Mucosa of rectum (tissue), 2 donors: Measurements from ENCODE around the gene LRPPRC.
A peak's percentile ranks its signal among the peaks of the same experiment; 100 is the strongest.
"Not testable (repeated sequence)": the region's sequence is repeated elsewhere in the genome, so short reads cannot be mapped to it uniquely, and the experiment has no call there.

Experiments
- H3K27ac ChIP-seq, 2 donors: one replicate each; pipeline ENCODE4 v1.7.0; 2013; ENCODE audit warnings: inconsistent platforms in 2 of 2, low read depth in 2 of 2, low read length in 2 of 2
- H3K27me3 ChIP-seq, 2 donors: one replicate each; pipeline ENCODE4 v1.7.0; 2013; ENCODE audit warnings: low read length in 2 of 2; ENCODE audit not compliant: control insufficient read depth in 2 of 2, insufficient read depth in 2 of 2
- H3K36me3 ChIP-seq, 2 donors: one replicate each; pipeline ENCODE4 v1.7.0; 2013; ENCODE audit warnings: low read length in 2 of 2; ENCODE audit not compliant: control insufficient read depth in 2 of 2, insufficient read depth in 2 of 2
- H3K4me1 ChIP-seq, 2 donors: one replicate each; pipeline ENCODE4 v1.7.0; 2013; ENCODE audit warnings: low read length in 2 of 2, mild to moderate bottlenecking in 1 of 2; ENCODE audit not compliant: control insufficient read depth in 2 of 2, insufficient read depth in 2 of 2
- H3K4me3 ChIP-seq, 2 donors: one replicate each; pipeline ENCODE4 v1.7.0; 2013; ENCODE audit warnings: low read length in 2 of 2
- H3K9ac ChIP-seq, 2 donors: one replicate each; pipeline ENCODE4 v1.7.0; 2013; ENCODE audit warnings: low read length in 2 of 2, low read depth in 1 of 2, mild to moderate bottlenecking in 1 of 2
- H3K9me3 ChIP-seq, 2 donors: one replicate each; pipeline ENCODE4 v1.7.0; 2013; ENCODE audit warnings: low read length in 2 of 2; ENCODE audit not compliant: control insufficient read depth in 2 of 2
- donor health status: healthy.
- donor health status: Normal muscosa, but diverticular disease.

The LRPPRC gene

DNA sequence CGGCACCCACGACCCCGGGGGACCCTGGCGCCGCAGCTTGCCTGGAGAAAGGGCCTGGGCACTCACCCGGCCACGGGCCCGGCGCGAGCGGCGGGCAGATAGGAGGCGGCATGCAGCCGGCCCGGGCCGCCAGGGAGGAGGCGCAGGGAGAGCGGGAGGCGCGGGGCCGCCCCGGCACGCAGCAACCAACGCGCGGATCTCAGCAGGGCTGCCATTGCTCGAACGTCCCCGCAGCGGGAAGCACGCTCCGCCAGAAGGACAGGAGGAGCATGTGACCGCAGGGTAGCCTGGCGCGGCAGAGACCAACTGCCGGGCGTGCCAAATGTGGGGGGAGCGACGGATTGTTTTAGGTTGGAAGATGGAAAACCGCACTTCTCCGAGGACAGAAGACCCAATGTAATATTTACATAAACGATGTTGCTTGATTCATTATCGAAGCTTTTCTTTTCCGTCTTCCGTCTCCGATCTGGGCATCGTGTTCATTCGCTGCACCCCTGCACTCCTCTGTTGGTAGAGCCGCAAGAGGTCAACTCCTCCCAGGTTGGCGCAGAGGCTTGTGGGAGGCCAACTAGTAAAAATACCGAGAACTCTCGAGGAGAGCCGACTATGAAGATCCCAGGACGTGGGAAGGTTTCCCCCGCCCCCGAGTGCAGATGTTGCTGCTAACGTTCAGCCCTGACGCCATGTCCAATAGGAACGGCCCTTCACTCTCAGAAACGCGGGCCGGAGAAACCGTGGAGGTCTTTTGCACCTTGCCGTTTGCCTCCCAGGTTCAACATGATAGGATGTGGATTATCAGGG lies at the start of gene LRPPRC:
TSS of gene LRPPRC (minus strand) at position 257 of the 801 bp plus-strand sequence. CDS start at position 215, 42 bp downstream.
- peaks cover 12 to 14% of the 10 kb centered on the region in 2 donors for H3K36me3 ChIP-seq
- no peaks in the 10 kb centered on the region for H3K9me3 ChIP-seq
- peaks cover 0 to 1% of the 10 kb centered on the region in 2 donors for H3K27me3 ChIP-seq

DNA sequence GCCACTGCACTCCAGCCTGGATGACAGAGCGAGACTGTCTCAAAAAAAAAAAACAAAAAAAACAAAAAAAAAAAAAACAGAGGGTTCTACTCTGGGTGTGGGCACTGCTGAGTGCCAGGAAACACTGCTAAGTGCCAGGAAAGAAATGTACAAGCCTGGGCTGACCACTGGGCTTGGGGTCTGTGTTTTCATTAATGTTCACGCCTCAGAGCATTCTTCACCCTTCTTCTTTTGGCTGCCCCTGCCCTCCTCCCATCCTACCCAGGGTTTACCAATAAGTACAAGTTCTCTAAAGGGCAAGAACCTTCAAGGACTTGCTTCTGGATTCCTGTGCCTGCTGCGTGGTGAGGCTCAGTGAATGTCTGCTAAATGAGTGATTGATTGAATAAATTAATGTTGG lies 49.3 kb upstream of the LRPPRC start:
- H3K9me3 ChIP-seq, result no peaks in the 10 kb centered on the region
- no peak overlapping the region for H3K9ac ChIP-seq
- H3K4me1 ChIP-seq, result peaks cover 0 to 3% of the 10 kb centered on the region in 2 donors
- no peak overlapping the region for H3K27ac ChIP-seq
- no peaks in the 10 kb centered on the region for H3K27me3 ChIP-seq
- no peak overlapping the region for H3K4me3 ChIP-seq
- H3K36me3 ChIP-seq, result no peaks in the 10 kb centered on the region

More for the DNA sequence above, at the start of gene LRPPRC:
- Histone ChIP-seq H3K9ac (peak within 1 kb of the TSS; percentile 85 to 86), H3K4me1 (peaks cover 0 to 12% of the 10 kb centered on the region in 2 donors), H3K4me3 (peak within 1 kb of the TSS; percentile 80 to 97), H3K27ac (peak within 1 kb of the TSS; percentile 71 to 72)

DNA sequence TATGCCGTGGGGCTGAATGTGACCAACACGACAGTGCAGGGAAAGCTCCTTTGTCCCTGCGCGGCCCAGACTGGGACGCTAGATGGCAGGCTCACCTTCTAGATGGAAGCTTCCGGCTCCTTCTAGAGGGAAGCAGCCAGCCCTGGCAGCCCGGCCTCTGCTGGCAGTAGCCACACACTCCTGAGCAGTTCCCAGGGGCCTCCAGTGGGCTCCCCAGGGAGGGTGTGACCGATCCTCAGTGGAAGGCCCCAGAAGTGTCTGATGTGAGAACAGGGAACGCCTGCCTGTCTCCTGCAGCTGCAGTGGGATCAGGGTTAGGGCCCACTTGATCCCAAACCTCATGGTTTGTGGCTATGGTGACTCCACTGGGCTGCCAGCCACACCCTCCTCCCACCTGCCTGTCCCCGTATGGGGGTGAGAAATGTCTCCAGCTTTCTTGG lies 48.5 kb upstream of the LRPPRC start:
- no peaks in the 10 kb centered on the region for H3K9me3 ChIP-seq
- no peaks in the 10 kb centered on the region for H3K27me3 ChIP-seq
- no peaks in the 10 kb centered on the region for H3K36me3 ChIP-seq
- no peak overlapping the region for H3K4me3 ChIP-seq
- H3K9ac ChIP-seq, result peak overlapping the region in 1 of 2 donors; percentile 58
- H3K4me1 ChIP-seq, result peaks cover 0 to 3% of the 10 kb centered on the region in 2 donors
- H3K27ac ChIP-seq, result no peak overlapping the region

DNA sequence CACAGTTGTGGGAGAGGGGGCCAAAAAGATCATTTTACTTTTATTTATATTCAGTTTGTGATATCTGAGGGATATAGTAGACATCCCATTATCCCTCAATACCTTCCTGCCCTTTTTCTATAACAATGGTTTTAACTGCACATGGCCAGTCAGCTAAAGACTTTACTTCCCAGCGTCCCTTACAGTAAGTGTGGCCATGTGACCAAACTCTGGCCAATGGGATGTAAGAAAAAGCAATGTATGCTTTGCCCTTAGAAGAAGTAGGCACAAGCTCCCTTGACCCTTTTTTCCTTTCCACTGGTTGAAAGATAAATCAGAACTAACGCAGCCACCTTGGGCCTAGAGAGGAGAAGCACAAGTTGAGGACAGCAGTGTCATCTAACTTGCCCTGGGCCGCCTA lies 44.6 kb upstream of the LRPPRC start:
- Histone ChIP-seq H3K9me3 (no peaks in the 10 kb centered on the region), H3K27me3 (no peaks in the 10 kb centered on the region), H3K9ac (no peak overlapping the region), H3K4me1 (peaks cover 0 to 3% of the 10 kb centered on the region in 2 donors), H3K36me3 (no peaks in the 10 kb centered on the region), H3K27ac (no peak overlapping the region), H3K4me3 (no peak overlapping the region)

DNA sequence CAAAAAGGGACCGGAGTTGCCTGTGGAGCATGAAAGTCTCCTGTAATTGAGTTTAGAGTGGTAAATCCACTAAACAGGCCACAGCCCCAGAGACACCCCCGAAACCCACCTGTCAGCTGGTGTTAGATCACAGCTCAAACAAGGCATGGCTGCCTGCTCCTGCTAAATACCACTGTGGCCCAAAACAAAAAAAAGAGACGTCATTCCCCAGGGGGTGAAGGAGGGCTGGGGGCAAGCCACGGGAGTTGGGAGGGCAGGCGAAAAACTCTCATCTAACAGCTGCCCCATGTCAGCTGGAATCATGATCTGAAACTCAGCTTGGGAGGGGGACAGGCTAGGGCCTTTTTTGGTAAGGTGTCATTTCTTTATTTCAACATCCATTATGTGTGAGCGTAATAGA lies 42.5 kb upstream of the LRPPRC start:
- H3K9me3 ChIP-seq, result no peaks in the 10 kb centered on the region
- H3K36me3 ChIP-seq, result no peaks in the 10 kb centered on the region
- no peaks in the 10 kb centered on the region for H3K4me1 ChIP-seq
- H3K27ac ChIP-seq, result no peak overlapping the region
- H3K9ac ChIP-seq, result no peak overlapping the region
- H3K4me3 ChIP-seq, result no peak overlapping the region
- H3K27me3 ChIP-seq, result no peaks in the 10 kb centered on the region

DNA sequence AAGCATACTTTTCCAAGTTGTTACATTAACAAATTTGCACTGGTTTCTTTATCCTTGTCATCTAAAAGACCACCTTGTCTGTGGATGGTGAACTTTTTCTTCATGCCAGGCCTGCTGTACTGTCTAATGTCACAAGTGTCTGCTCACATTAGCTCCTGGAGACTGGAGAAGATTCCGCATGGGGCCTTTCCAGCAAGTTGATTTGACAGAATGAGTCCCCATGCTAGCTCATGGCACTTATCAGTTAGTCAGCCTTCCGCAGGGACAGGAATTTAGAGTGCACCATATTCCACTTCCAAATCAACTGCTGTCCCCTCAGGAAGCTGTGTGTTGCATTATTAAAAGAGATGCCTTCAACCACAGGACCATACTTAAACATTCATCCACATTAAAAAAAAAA lies 41.4 kb upstream of the LRPPRC start:
- Histone ChIP-seq H3K9me3 (no peaks in the 10 kb centered on the region), H3K27ac (no peak overlapping the region), H3K36me3 (no peaks in the 10 kb centered on the region), H3K27me3 (no peaks in the 10 kb centered on the region), H3K4me3 (no peak overlapping the region), H3K9ac (no peak overlapping the region), H3K4me1 (no peaks in the 10 kb centered on the region)

DNA sequence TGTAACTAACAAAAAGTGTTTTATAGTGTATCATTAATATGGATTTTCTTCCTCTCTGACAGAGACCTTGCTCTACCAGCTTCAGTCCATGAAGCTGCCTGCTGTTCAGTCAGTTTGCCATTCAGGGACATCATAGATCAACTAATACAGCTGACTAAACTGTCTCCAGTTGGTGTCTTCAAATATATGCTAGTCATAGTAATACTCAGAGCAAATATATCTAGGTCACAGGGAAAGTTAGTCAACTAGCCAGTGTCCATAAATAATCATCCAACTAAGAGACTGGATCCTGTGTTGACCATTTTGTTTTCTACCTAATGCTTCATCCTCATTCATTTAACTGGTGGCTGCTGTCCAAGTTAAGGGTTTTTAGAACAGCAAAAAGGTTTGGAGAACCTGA lies 38.2 kb upstream of the LRPPRC start:
- Histone ChIP-seq H3K27ac (no peak overlapping the region), H3K9ac (no peak overlapping the region), H3K36me3 (no peaks in the 10 kb centered on the region), H3K4me1 (no peaks in the 10 kb centered on the region), H3K9me3 (no peaks in the 10 kb centered on the region), H3K4me3 (no peak overlapping the region), H3K27me3 (no peaks in the 10 kb centered on the region)

DNA sequence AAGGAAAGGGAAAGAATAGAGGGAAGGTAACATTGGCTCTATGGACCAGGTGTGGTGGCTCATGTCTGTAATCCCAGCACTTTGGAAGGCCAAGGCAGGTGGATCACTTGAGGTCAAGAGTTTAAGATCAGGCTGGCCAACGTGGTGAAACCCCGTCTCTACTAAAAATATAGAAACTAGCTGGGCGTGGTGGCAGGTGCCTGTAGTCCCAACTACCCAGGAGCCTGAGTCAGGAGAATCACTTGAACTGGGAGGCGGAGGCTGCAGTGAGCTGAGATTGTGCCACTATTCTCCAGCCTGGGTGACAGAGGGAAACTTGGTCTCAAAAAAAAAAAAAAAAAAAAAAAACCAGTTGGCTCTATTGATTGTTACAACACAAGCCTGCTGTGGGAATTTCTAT lies 31.3 kb upstream of the LRPPRC start:
- not testable (repeated sequence) for H3K36me3 ChIP-seq, H3K9me3 ChIP-seq, H3K27ac ChIP-seq, H3K4me3 ChIP-seq, H3K9ac ChIP-seq, H3K4me1 ChIP-seq, H3K27me3 ChIP-seq

DNA sequence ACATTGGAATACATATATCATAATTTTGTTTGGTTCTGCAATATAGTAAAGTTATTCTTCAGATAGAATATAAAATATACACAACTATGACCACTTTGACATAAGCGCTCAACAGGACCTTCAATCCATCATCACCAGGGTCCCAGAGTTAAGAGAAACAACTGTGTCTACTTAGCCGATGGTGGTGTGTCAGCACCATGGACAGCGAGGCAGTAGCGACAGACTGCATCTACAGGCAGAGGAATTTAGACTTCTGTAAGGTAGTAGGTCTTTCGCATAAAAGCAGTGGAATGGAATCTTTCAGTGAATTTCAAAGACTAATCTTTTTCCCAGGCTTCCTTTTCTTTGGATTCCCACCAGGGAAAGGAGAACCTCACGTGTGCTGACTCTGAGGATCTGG lies 20.5 kb upstream of the LRPPRC start:
- no peaks in the 10 kb centered on the region for H3K4me1 ChIP-seq
- H3K9ac ChIP-seq, result no peak overlapping the region
- no peaks in the 10 kb centered on the region for H3K36me3 ChIP-seq
- no peak overlapping the region for H3K27ac ChIP-seq
- no peaks in the 10 kb centered on the region for H3K27me3 ChIP-seq
- H3K9me3 ChIP-seq, result peaks cover 0 to 1% of the 10 kb centered on the region in 2 donors
- no peak overlapping the region for H3K4me3 ChIP-seq

DNA sequence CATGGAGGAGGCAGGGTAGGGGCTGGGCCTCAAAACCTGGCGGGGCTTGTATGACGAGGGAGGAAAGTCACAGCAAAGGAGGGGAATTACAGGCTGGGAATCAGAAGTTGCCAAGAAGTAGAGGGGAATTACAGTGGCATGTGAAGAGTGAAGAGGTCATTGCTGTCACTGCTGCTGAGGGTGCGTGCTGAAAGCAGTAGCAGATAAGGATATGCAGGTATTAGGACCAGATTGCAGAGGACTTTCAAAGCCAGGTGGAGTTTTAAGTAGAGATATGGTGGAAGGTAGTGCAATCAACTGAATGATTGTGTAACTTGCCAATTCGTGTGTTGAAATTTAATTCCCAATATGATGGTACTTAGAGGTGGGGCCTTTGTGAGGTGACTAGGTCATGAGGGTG lies 19.4 kb upstream of the LRPPRC start:
- Histone ChIP-seq H3K36me3 (no peaks in the 10 kb centered on the region), H3K4me3 (no peak overlapping the region), H3K9me3 (peaks cover 0 to 1% of the 10 kb centered on the region in 2 donors), H3K27ac (no peak overlapping the region), H3K27me3 (no peaks in the 10 kb centered on the region), H3K4me1 (no peaks in the 10 kb centered on the region), H3K9ac (no peak overlapping the region)
